ENCODE results near the gene SCTR.
A peak's percentile ranks its signal among the peaks of the same experiment; 100 is the strongest.
"Not testable (repeated sequence)": the region's sequence is repeated elsewhere in the genome, so short reads cannot be mapped to it uniquely, and the experiment has no call there.

Gene SCTR

DNA sequence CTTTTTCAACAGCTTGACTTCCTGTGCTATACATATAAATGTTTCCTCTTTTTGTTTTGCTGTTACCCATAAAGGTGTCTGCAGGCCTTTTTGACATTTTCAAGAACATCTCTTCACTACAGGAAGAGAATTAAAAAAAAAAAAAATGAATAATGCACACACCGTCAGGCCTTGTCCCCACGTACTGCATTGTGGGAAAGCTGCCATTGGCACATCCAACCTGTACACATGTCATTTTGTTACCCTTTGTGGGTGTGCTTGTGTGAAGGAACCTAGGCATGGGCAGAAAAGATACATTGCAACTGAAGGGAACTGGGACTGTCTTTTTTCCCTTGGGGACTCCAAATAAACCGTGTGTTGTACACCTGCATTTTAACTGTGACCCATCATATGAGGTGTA lies 109.4 kb downstream of the SCTR start:
- FAIRE-seq (no peak), DNase-seq (ENCODE audit: insufficient read length, low spot score) (no peak)
- TF ChIP-seq, protein P1, sequence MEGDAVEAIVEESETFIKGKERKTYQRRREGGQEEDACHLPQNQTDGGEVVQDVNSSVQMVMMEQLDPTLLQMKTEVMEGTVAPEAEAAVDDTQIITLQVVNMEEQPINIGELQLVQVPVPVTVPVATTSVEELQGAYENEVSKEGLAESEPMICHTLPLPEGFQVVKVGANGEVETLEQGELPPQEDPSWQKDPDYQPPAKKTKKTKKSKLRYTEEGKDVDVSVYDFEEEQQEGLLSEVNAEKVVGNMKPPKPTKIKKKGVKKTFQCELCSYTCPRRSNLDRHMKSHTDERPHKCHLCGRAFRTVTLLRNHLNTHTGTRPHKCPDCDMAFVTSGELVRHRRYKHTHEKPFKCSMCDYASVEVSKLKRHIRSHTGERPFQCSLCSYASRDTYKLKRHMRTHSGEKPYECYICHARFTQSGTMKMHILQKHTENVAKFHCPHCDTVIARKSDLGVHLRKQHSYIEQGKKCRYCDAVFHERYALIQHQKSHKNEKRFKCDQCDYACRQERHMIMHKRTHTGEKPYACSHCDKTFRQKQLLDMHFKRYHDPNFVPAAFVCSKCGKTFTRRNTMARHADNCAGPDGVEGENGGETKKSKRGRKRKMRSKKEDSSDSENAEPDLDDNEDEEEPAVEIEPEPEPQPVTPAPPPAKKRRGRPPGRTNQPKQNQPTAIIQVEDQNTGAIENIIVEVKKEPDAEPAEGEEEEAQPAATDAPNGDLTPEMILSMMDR (IDR thresholded peaks at IDR 0.05; ENCODE audit: insufficient read depth, missing control alignments): no peak

DNA sequence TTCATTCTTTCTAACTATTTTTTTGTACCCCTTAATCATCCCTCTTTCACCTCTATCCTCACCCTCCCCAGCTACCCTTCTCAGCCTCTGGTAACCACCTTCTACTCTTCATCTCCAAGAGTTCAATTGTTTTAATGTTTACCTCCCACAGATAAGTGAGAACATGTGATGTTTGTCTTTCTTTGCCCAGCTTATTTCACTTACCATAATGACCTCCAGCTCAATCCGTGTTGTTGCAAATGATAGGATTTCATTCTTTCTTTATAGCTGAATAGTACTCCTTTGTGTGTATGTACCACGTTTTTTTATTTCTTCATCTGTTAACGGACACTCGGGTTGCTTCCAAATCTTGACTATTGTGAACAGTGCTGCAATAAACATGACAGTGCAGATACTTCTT lies 114.8 kb downstream of the SCTR start:
- no peak for FAIRE-seq
- TF ChIP-seq, protein P1 (IDR thresholded peaks at IDR 0.05; ENCODE audit: insufficient read depth, missing control alignments): no peak

DNA sequence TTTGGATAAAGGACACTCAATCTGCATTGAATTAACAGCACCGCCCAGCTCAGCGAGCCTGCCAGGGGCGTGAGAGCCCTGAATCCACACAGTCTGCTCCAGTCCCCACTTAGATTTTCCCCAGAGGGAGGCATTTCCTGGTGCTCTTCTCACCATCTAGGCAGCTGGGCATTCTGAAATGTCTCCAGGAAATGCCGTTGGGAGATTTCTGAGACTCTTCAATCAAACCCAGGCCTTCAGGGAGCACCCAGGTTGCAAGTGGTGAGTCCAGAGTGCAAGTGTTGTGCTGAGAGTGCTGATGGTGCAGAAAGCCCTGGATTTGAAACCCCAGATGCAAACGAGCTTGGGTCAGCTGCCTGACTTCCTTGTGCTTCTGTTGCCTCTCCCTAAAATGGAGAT lies 116.1 kb downstream of the SCTR start:
- no peak for DNase-seq (ENCODE audit: insufficient read length, low spot score)
- no peak for FAIRE-seq

More for the DNA sequence above, 114.8 kb downstream of the SCTR start:
- DNase-seq (ENCODE audit: insufficient read length, low spot score): no peak

DNA sequence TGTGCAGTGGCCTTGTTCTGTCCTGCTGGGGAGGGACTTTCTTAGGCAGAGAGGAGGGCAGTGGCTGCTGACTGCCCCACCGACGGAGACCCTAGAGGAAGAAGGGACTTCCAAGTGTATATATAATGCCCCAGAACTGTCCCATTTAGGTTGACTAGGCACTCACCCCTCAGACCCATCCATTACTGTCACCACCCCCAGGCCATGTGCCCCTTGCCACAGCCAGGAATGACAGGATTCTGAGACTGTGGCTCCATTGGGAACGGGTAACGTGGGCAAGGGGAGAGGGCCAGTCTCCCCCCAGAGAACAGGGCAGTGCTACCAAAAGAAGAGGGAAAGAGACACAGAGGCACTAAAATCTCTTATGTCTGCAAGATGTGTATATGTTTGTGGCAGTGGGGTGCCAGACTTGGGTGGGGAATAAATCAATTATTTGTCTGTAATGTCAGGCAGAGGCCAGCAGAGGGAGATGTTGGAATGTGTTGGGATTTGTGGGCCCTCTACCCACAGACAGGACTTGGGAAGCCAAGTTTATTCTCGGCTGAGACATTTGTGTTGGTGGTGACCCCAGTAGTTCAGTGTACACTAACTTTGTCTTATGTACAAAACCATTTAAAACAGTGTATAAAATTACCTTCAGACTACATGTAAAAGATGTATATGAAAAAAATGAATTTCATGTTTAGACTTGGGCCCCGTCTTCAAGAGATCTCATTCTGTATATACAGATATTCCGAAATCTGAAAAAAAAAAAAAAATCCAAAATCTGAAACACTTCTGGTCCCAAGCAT lies 116.7 kb downstream of the SCTR start:
- TF ChIP-seq, protein P1 (IDR thresholded peaks at IDR 0.05; ENCODE audit: insufficient read depth, missing control alignments): peak; percentile 90
- peak; percentile 55 for DNase-seq (ENCODE audit: insufficient read length, low spot score)
- no peak for FAIRE-seq

More for the DNA sequence above, 116.1 kb downstream of the SCTR start:
- TF ChIP-seq, protein P1 (IDR thresholded peaks at IDR 0.05; ENCODE audit: insufficient read depth, missing control alignments): no peak

DNA sequence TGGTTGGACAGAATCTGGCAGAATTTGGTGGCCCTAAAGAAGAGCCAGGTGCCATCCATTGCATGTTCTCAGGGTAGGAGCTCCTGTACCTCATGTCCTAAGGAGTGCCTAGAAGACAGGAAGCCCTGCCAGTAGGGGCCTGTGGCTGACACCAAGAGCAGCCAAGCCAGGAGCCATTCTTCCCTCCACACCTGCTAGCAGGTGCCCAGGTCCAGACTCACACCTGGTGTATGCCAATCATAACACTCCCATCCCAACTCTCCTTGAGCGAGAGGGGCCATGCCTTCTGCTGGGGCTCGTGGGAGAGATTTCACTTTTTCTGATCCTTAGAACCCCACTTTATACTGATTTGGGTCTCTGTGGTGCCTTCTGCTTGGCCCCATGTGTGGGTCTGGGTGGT lies 119.1 kb downstream of the SCTR start:
- TF ChIP-seq, protein P1 (IDR thresholded peaks at IDR 0.05; ENCODE audit: insufficient read depth, missing control alignments): no peak
- DNase-seq (ENCODE audit: insufficient read length, low spot score) (no peak), FAIRE-seq (no peak)

DNA sequence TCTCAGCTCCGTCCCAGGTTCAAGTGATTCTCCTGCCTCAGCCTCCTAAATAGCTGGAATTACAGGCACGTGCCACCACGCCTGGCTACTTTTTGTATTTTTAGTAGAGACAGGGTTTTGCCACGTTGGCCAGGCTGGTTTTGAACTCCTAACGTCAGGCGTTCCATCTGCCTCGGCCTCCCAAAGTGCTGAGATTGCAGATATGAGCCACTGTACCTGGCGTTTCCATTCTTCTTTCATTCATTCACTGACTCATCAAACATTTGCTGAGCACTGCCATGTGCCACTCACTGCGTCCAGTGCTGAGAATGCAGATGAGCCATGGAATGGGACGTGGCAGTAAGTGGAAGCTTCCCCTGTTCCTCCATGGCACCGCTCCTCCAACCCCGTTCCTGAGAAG lies 120.7 kb downstream of the SCTR start:
- DNase-seq (ENCODE audit: insufficient read length, low spot score); FAIRE-seq: not testable (repeated sequence)

DNA sequence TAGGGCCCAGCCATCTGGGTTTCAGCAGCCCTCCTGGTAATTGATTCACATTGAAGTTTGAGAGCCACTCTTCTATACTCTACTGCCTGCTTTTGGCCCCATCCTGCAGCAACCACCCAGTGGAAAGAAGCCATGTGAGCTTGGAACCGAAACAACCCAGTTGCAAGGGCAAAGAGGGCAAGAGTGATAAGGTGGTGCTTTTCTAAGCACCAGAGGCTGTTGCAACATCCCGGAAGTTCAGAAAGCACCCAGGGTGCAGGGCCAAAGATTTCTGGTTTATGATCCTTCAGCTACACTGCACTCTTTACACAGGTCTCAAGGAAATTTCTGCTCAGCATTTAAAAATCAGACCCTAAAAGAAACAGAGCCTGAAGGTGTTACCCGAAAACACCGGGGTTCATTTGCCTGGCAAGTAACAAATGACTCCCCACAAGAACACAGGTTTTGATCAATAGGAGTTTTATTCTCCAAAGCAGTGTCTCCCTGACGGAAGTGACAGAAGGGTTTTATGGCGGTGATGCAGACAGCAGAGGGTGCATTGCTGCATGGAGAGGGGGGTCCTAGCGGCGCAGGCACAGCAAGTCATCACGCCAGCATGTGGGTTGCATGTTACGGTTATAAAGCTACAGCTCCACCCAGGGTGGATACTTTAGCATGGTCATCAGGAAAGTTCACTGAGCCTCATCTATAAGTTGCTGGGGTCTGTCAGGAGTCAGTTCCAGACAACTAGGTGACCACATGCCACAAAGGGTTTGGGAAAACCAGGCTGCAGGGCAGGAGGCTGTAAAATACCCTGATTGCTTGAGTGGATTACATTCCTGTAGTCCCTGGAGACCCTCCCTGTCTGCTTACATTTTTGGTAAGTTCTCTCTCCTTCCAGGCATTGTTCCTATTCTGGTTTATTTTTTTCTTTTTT lies 121.4 kb downstream of the SCTR start:
- TF ChIP-seq, protein P1 (IDR thresholded peaks at IDR 0.05; ENCODE audit: insufficient read depth, missing control alignments): no peak
- DNase-seq (ENCODE audit: insufficient read length, low spot score) (no peak), FAIRE-seq (no peak)

Measured in D721Med (cell line).